Fibroblast of peridontal ligament (primary cell): Measurements from ENCODE around the gene NTN5.

Experiments used
- DNase-seq: peaks from one replicate; pipeline ENCODE4 v3.0.0-alpha.2; 2010; ENCODE audit errors: extremely low read depth

Gene NTN5

DNA sequence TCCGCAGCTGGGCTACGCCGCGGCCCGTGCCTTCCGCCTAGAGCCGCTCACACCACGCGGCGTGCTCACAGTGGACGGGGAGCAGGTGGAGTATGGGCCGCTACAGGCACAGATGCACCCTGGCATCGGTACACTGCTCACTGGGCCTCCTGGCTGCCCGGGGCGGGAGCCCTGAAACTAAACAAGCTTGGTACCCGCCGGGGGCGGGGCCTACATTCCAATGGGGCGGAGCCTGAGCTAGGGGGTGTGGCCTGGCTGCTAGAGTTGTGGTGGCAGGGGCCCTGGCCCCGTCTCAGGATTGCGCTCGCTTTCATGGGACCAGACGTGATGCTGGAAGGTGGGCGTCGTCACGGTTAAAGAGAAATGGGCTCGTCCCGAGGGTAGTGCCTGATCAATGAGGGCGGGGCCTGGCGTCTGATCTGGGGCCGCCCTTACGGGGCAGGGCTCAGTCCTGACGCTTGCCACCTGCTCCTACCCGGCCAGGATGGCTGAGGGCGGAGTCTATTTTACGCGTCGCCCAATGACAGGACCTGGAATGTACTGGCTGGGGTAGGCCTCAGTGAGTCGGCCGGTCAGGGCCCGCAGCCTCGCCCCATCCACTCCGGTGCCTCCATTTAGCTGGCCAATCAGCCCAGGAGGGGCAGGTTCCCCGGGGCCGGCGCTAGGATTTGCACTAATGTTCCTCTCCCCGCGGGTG, 43.1 kb downstream of the NTN5 start:
- DNase-seq, result no peak

DNA sequence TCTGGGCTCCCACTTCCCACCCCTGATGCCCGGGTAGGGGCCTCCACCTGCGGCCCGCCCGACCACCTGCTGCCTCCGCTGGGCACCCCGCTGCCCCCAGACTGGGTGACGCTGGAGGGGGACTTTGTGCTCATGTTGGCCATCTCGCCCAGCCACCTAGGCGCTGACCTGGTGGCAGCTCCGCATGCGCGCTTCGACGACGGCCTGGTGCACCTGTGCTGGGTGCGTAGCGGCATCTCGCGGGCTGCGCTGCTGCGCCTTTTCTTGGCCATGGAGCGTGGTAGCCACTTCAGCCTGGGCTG, 43.6 kb downstream of the NTN5 start:
- no peak for DNase-seq

DNA sequence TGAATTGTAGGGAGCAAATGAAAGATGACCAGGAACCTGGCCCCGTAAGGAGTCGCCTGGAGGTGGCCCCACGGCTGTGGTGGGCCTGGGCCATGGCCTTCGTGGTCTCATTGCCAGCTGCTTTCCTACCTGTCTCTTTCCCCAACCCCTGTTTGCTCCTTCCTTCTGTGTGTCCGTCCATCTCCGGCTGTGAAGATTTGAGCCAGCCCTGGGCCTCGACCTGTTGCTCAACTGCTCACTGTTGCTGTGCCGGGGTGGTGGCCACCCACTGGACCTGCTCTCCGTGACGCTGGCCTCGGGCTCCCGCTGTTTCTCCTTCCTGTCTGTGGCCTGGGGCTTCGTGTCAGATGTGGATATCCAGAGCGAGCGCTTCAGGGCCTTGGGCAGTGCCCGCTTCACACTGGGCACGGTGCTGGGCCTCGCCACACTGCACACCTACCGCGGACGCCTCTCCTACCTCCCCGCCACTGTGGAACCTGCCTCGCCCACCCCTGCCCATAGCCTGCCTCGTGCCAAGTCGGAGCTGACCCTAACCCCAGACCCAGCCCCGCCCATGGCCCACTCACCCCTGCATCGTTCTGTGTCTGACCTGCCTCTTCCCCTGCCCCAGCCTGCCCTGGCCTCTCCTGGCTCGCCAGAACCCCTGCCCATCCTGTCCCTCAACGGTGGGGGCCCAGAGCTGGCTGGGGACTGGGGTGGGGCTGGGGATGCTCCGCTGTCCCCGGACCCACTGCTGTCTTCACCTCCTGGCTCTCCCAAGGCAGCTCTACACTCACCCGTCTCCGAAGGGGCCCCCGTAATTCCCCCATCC, 44.1 kb downstream of the NTN5 start:
- DNase-seq, result no peak

DNA sequence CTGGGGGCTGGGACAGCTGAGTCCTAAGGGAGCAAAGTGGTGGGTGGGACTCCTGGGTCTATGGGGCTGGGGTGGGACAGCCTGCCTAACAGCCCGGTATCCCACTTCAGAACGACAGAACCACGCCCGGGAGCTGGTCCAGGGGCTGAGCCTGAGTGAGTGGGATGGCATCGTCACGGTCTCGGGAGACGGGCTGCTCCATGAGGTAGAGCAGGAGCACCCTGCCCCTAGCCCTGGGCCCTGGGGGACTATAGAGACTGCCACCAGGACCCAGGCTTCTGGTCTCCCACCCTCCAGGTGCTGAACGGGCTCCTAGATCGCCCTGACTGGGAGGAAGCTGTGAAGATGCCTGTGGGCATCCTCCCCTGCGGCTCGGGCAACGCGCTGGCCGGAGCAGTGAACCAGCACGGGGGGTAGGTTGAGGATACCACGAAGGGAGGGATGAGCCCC, 44.9 kb downstream of the NTN5 start:
- DNase-seq, result no peak

DNA sequence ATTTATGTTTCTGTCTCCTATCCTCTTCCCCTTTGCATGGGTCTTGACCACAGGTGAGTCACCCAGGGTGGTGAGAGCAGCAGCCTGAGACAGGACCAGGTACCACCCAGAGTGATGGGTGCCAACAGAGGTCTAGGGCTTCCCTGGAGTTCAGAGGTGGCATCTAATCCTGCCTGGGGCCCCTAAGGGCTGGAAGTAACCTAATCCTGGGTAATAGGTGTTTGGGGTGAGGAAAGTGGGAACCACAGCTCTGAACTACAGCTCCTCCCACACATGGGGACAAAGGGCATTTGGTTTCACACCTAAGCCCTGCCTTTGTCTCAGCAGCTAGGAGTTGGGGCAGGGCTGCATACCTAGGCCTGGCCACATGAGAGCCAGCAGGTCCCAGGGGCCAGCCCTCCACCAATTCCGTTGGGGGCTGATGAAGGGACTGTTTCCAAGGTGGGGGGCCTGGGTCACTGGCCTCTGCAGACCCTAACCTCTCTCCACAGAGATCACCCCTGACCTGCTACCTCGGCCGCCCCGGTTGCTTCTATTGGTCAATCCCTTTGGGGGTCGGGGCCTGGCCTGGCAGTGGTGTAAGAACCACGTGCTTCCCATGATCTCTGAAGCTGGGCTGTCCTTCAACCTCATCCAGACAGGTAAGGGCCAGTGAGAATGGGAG, 45.5 kb downstream of the NTN5 start:
- no peak for DNase-seq

DNA sequence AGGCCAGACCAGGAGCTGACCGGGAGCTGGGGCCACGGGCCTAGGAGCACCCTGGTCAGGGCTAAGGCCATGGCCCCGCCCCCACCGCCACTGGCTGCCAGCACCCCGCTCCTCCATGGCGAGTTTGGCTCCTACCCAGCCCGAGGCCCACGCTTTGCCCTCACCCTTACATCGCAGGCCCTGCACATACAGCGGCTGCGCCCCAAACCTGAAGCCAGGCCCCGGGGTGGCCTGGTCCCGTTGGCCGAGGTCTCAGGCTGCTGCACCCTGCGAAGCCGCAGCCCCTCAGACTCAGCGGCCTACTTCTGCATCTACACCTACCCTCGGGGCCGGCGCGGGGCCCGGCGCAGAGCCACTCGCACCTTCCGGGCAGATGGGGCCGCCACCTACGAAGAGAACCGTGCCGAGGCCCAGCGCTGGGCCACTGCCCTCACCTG, 46.9 kb downstream of the NTN5 start:
- DNase-seq, result no peak

DNA sequence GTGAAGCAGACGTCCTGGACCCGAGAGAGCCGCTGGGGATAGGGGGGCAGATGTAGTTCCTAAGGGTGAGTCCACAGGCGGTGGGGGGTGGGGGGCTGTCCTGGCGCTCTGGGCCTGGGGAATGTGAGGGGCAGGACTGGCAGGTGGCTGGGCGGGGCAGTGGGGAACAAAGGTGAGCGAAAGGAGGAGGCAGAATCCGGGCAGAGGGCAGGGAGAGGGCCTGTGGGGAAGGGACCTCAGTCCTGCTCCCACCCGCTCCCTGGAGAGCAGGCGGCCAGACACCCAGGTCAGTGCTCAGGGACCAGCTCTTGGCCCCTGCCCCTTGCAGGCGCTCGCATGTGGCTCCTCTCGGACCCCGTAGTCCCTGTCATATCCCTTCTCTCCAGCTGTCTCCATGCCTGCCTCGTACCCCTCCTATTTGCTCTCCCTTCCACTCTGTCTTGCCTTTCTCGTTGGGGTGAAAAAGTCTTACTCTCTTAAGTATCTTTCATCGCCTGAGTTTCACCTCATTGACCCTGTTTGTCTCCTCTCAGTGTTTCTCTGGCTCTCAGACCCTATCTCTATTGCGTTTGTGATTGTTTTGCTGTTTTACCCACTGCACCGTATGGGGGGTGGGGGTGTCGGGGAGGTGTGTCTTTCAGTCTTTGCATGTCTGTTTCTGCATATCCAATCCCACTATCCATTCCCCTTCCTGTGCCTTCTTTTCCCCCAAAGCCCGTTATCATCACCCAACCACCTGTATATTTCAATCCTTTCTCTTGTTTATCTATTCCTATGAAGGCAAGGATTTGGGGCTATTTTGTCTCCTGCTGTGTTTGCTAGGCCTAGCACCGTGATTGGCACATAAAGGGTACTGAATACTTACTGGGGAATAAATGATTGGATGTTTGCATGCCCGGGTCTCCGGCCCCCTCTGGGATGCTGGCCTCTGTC, 47.8 kb downstream of the NTN5 start:
- no peak for DNase-seq

DNA sequence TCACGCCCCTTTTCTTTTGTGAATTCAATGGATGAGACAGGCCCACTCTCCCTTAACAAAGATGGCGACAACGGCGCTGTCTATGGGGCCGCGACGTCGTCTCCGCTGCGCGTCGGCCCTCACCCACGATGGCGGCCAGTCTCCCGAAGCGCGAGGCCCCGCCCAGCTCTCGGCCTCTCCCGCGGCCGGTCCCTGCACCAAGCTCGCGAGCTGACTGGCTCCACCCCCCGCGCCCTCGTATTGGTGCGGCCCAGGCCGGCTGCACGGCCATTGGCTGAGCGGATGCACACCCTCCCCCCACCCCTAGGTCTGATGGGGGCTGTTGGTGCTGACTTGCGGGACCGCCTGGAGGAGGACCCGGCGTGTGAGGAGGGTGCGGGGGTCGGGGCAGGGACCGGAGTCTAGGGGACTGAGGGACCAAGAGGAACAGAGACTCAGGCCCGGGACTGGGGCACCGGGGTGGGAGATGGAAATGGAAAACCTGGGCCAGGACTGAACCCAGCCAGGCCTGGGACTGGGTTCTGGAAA, 48.7 kb downstream of the NTN5 start:
- peak; percentile 95 for DNase-seq

DNA sequence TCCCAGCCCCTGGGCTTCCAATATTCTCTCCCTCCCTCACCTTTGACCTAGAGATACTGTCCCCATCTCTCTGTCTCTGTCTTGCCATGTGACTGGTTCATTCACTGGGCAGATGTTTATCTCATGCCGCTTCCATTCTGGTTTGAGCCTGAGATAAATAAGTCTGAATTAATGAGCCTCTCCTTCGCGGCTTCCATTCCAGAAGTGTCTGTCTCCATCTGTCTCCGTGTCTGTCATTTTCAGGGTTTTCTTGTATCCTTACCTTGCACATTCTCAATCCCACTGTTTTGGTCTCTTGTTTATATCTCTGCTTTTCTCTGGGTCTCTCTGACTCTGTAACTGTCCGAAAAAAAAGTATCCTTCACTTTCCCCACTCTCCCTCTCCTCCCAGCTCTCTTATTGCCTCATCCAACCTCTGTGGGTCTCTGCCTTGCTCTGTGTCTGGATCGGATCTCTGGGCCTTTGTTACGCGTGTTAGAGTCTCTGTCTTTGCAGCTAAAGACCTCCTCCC, 49.2 kb downstream of the NTN5 start:
- DNase-seq, result no peak

DNA sequence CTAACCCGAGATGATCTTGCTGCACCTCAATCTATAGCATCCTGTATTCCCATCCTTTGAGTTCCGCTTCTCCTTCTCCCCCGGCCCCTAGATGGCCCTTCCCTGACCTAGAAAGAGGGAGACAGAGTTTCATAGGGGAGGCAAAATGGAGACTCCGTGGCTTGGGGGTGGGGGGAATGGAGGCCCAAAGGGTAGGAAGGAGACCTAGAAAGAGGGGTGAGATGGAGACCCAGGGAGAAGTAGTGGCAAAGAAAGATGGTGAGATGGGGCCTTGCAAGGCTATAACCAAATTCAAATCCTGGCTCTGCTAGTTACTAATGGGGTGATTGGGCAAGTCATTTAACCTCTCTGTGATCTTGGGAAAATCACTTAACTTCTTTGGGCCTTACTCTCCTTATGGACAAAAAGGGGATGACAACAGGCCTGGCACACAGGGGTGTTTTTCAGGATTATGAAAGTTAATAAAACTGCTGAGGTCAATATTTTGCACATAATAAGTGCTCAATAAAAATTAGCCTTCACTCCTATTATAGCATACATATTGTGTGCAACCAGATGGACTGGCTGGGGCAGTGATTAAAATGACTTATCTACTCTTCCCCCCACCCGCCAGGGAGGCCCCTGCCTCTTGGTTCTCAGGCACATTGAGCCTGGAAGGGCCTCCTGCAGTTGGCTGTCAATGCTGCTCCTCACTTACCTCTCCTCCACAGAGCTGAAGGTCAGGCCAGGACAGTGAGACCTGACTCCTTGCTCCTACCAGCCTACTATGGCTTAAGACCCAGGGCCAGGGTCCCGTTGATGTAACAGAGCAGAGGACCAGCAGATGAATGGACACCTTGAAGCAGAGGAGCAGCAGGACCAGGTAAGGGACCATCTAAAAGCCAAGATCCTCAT, 52.9 kb downstream of the NTN5 start:
- peak; percentile 50 for DNase-seq

DNA sequence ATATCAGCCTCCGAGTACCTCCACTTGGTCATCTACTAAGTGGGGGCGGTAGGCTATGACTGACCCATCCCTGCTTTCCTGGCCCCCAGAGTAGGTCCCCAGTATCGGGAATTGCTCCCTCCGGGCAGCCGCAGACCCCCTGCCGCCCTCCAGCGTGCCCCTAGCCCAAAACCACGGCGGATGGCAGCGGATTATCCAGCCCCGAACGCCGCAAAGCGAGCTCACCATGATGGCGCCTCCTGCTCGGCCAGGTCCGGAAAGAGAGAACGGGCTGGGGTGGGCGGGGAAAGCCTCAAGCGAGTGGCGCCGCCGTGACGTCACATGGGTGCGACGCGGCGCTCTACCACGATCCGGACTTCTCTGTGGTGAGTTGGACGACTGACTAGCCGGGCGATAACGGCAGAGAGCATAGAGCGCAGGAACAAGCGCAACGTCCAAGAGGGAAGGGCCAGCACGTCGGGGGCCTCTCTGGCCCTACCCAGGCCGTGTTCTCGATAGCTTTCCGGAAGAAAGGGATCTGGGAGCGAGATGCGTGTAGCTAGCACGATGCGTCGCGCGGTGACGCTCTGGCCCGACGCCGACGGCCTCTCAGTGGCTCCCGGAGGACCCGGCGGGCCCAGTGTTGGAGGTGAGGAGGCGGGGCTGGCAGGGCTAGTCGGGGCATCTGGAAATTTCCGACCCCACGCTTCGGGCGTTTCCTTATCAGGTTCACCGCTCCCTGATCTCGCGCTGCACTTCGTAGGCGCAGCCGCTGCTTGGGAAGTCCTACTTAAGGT, 53.7 kb downstream of the NTN5 start, which contains the start of the genes RPL18 and SPHK2:
TSS of gene RPL18 (minus strand) at position 263 of the 776 bp plus-strand sequence. CDS start at position 228, 35 bp downstream.
TSS of gene SPHK2 (plus strand) at position 591 of the 776 bp plus-strand sequence. CDS start 1,009 bp downstream, outside the sequence.
- peak; percentile 100 for DNase-seq

DNA sequence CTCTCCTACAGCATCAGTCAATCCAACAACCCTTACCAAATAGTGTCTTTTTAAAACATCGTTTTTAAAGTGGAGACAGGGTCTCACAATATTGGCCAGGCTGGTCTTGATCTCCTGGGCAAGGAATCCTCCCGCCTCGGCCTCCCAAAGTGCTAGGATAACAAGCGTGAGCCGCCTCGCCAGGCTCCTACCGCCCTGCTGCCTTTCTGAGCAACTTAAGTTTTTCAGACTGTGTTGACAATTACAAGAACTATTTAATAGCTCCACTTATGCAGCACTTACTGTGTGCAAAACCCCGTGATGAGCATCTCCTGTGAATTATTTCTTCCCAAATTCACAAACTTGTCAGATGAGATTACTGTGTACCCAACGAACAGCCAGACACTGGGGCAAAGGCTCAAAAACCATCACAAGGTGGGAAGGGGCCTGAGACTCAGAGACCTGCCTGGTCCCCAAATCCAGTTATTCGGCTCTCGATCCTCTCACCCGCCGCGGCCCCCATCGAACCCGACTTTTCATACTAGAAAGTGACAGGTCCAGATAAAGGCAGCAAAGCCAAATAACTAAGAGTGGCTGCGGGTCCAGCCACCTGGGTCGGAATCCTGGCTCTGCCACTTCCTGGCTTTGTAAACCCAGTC, 54.4 kb downstream of the NTN5 start:
- no peak for DNase-seq

DNA sequence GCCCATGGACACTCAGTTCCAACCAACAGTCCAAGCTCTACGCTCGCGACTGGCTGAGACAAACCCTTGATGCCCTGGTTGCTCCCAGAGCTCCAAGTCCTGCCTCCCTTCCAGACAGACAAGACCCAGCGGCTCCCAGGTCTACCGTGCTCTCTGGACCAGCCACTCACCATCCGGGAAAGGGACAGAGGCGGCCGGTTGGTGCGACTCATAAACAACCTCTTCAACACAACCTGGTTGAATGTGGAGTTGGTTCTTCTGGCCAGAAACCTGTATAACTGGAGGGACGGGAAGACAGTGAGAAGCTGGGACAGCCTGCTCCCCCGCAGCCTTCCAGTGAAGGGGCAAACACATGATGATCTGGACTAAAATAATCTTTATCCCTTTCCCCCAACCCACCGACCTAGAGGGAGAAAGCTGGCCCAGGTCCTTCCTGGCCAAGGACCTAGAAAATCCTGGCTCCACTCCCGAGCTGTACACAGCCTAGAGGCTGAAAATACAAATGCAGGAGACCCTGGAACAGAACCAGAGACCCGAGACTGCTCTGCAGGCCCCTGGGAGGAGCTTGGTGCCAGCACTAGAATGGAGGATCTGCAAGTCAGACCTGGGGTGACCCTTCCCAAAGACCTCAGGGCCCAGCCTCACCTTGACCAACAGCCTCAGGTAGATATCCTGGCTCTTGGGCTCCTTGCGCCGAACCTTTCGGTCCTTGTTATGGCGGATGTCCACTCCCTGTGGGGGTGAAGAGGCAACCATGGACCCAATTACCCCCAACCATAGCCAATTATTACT, 55.5 kb downstream of the NTN5 start:
- DNase-seq, result peak; percentile 39

DNA sequence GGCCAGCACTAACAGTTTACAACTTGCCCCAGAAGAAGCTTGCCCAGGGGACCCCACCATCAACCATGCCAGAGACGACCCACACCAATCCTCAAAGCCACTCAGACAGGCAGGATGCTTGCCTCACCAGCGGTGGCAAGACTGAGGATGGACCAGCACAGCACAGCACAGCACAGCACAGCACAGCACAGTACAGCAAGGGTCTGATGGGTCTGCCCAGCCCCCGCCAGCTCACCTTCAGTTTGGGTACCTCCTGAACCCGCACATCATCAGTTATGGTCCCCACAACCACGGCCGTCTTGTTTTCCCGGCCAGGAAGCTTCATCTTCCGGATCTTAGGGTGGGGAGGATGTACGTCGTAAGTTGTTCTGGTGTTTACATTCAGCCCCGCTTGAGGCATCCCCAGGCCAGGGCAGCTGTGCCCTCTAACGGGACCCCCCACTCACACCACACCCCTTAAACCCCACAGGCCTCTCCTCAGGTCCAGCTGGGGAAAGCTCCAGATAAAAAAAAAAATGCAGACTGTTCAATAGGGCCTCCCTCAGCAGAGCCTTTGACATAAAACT, 56.2 kb downstream of the NTN5 start:
- DNase-seq, result no peak

DNA sequence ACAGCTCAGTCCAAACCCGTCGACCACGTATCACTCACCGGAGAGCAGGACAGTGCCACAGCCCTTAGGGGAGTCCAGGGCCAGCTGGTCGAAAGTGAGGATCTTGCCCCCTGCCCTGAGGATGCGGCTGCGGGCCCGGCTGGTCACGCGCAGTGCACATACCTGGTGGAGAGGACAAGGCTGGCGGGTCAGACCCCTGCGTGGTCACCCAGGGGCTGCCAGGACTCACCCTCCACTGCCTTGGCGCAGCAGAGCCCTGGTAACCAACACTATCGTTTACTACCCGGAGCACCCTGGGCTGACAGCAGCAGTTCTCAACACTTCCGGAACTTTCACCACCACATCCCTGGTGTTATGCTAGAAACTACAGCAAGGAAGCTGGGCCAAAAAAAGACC, 56.8 kb downstream of the NTN5 start:
- DNase-seq, result no peak

DNA sequence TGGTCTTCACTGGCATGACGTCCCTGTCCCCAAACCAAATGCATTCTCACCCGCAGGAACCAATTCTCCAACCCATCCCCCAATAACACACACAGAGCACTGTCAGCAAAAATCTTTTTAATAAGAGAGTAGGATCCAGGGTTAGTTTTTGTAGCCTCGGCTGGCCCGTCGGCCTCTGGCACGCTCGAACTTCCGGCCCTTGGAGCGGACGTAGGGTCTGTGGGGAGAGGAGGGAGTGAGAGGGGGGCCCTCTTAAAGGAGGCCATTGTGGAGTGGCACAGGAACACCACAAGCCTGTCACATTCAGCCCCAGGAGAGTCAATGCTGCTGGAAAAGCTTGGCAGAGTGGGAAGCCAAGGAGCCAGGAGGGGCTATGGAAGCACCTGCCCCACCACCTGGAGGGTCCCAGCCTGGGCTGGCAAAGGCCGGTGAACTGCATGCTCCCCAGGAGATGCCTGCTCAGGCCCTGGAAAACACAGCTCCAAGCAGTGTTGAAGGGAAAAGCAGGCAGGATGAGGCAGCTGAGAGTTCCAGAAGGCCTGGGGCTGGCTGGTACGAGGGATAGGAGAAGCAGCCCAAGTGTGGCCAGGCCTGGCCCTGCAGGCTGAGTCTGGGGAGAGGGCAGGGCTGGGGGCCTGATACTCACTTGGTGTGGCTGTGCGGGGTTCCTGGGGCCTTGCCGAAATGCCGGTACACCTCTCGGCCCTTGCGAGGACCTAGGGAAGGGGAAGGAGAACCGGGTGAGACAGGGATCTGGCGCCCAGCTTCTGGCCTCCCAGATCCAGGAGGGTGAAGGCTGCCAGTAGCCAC, 57.4 kb downstream of the NTN5 start:
- no peak for DNase-seq
